ENCODE data around the gene HDAC4. TPM values are rescaled to one million over a fixed set of nuclear protein-coding genes. Genes with fewer than 3 reads are reported as not detected.

The HDAC4 gene
- total and polyA plus RNA-seq, 9 of the 15 experiments (the other 6 are each of a cell fraction or from before 2014, with no cell fraction given): 0.11 to 20.2 (median 4.0) TPM

- DNase-seq (ENCODE audit: extremely low read depth in 1 of 4, low spot score in 3 of 4): no peak
- BruUV-seq (replicated peaks): no TSS peak
These were observed 210.5 kb downstream of the HDAC4 start for GRCh38 chr2:239190361-239190760.

More at GRCh38 chr2:239190361-239190760, 210.5 kb downstream of the HDAC4 start:
- H3K4me1 ChIP-seq (replicated peaks in 1 of 2; ENCODE audit: control insufficient read depth in 2 of 2, insufficient read depth in 2 of 2, low read length in 2 of 2): peaks cover 0 to 3% of the 10 kb centered on the region in 2 experiments; a peak in 1 of 5 replicates
- ATAC-seq: no peak
- H3K4me2 ChIP-seq (ENCODE audit: insufficient read depth, low read length): no peak overlapping the region
- no peak overlapping the region for H3K4me3 ChIP-seq
- H4K20me1 ChIP-seq (replicated peaks; ENCODE audit: control insufficient read depth, insufficient read depth, low read length): no peaks in the 10 kb centered on the region
- no peak overlapping the region for H2AFZ ChIP-seq (ENCODE audit: low read depth, low read length)
- no peak for TF ChIP-seq NKRF (IDR thresholded peaks at IDR 0.05; ENCODE audit: borderline replicate concordance)
- no peak for TF ChIP-seq NRF1 (conservative IDR thresholded peaks at IDR 0.05 in 1 of 2, IDR thresholded peaks at IDR 0.05 in 1 of 2)
- no peak for TF ChIP-seq FOXP1 (CRISPR knock-in tag; IDR thresholded peaks at IDR 0.05)
- no peak for TF ChIP-seq BCOR (IDR thresholded peaks at IDR 0.05)
- no peak for TF ChIP-seq ID3 (CRISPR knock-in tag; IDR thresholded peaks at IDR 0.05)
- no peak for TF ChIP-seq ID3 (tag; IDR thresholded peaks at IDR 0.05)
- no peak for TF ChIP-seq ZNF778 (CRISPR knock-in tag; IDR thresholded peaks at IDR 0.05)
- FAIRE-seq: no peak
- no peak overlapping the region for H3K9ac ChIP-seq (ENCODE audit: insufficient read depth in 1 of 2, low read depth in 2 of 2, low read length in 2 of 2)
- ChIA-PET POLR2A (no interaction called here), CTCF (ENCODE audit: low intra/inter-chr PET ratio) (no interaction called here)
- H3K79me2 ChIP-seq (ENCODE audit: control insufficient read depth, insufficient read depth, low read length): no peaks in the 10 kb centered on the region
- peaks cover 9% of the 10 kb centered on the region; the same call in 1 of the 3 replicates for H3K36me3 ChIP-seq (ENCODE audit: control insufficient read depth, insufficient read depth, low read length)
- H3K9me1 ChIP-seq (ENCODE audit: control insufficient read depth, insufficient read depth, low read length): no peaks in the 10 kb centered on the region
- in situ Hi-C loops (cut with MboI) (no loop called here), intact Hi-C loops (cut with micrococcal nuclease) (no loop called here)
- no peaks in the 10 kb centered on the region for H3K9me3 ChIP-seq (replicated peaks; ENCODE audit: control insufficient read depth, insufficient read depth, low read depth, low read length)
- H3K27ac ChIP-seq (ENCODE audit: extremely low read depth, low read depth, low read length): no peak overlapping the region
- WGBS (ENCODE audit: insufficient coverage, low coverage, missing lambda C conversion rate): 100% methylated on average over 7 of the region's 22 CpGs
- no peaks in the 10 kb centered on the region for H3K27me3 ChIP-seq (ENCODE audit: control insufficient read depth in 2 of 2, insufficient read depth in 2 of 2, low read length in 2 of 2)
